SK-N-SH (cell line): Measurements from ENCODE around the gene CDK14. TPM values are rescaled to one million over a fixed set of nuclear protein-coding genes. Genes with fewer than 3 reads are reported as not detected.

Experiments
- CTCF ChIA-PET: fragments of 300-600, 350-600 bp; formaldehyde crosslinking; extraction: SDS; loops from one replicate; lab custom pipeline; 2021; lab: Yijun Ruan, JAX
- POLR2A ChIA-PET: fragments of 350-600 bp; sonication (Branson Sonifier 250); formaldehyde crosslinking; extraction: SDS; loops from one replicate; lab custom pipeline; 2020; ENCODE audit warnings: antibody characterized with exemption, inconsistent platforms; lab: Yijun Ruan, JAX
- DNase-seq: peaks from one replicate; pipeline ENCODE4 v3.0.0; 2012
- H2AFZ ChIP-seq: fragments of 200-600 bp; sonication (generic); 2 replicates; pipeline ENCODE4 v1.8.1; 2016; ENCODE audit warnings: antibody characterized with exemption, mild to moderate bottlenecking, low read depth
- H3F3A ChIP-seq: fragments of 200-600 bp; sonication (generic); replicated peaks from 2 replicates; pipeline ENCODE3; 2016; ENCODE audit warnings: antibody characterized with exemption, mild to moderate bottlenecking; ENCODE audit not compliant: insufficient read depth
- H3K27ac ChIP-seq, 2 experiments: fragments of 200-500 bp in 1 of 2; fragments of 200-600 bp in 1 of 2; sonication (Bioruptor generic) in 1 of 2; sonication (generic), shearing (Covaris generic) in 1 of 2; 2 replicates each; pipeline versions ENCODE4 v1.5.1 to v1.6.1; 2014 to 2016; ENCODE audit warnings: low read depth in 2 of 2, inconsistent platforms in 1 of 2, low read length in 1 of 2, mild to moderate bottlenecking in 1 of 2, mixed read lengths in 1 of 2
- H3K27me3 ChIP-seq: fragments of 200-600 bp; sonication (generic), shearing (Covaris generic); 2 replicates; pipeline ENCODE4 v1.6.1; 2016; ENCODE audit warnings: mixed run types; ENCODE audit not compliant: insufficient read depth
- H3K36me3 ChIP-seq, 2 experiments: fragments of 200-500 bp in 1 of 2; fragments of 200-600 bp in 1 of 2; sonication (Bioruptor generic) in 1 of 2; sonication (generic) in 1 of 2; replicated peaks in 1 of 2; 2 replicates each; pipeline versions ENCODE3 to v1.5.1; 2014 to 2016; ENCODE audit warnings: low read length in 1 of 2, mild to moderate bottlenecking in 1 of 2; ENCODE audit not compliant: insufficient read depth in 2 of 2, control insufficient read depth in 1 of 2
- H3K4me1 ChIP-seq, 2 experiments: fragments of 200-500 bp in 1 of 2; fragments of 200-600 bp in 1 of 2; sonication (Bioruptor generic) in 1 of 2; sonication (generic), shearing (Covaris generic) in 1 of 2; 2 replicates each; pipeline versions ENCODE4 v1.5.1 to v1.6.1; 2014 to 2016; ENCODE audit warnings: low read depth in 1 of 2, low read length in 1 of 2, mixed run types in 1 of 2; ENCODE audit not compliant: insufficient read depth in 2 of 2, control insufficient read depth in 1 of 2
- H3K4me2 ChIP-seq: fragments of 200-600 bp; sonication (generic), shearing (Covaris generic); 2 replicates; pipeline ENCODE4 v1.6.1; 2017; ENCODE audit warnings: mixed run types
- H3K4me3 ChIP-seq, 2 experiments: fragments of 200-500 bp in 1 of 2; fragments of 200-600 bp in 1 of 2; sonication (Bioruptor generic) in 1 of 2; sonication (generic), shearing (Covaris generic) in 1 of 2; 2 replicates each; pipeline versions ENCODE4 v1.5.1 to v1.8.1; 2014 to 2016; ENCODE audit warnings: low read depth in 2 of 2, inconsistent platforms in 1 of 2, low read length in 1 of 2, mild to moderate bottlenecking in 1 of 2, mixed read lengths in 1 of 2, moderate library complexity in 1 of 2
- H3K79me2 ChIP-seq: fragments of 200-600 bp; sonication (generic); 2 replicates; pipeline ENCODE4 v1.8.1; 2017; ENCODE audit warnings: mild to moderate bottlenecking; ENCODE audit not compliant: insufficient read depth
- H3K9ac ChIP-seq: fragments of 200-600 bp; sonication (generic); 2 replicates; pipeline ENCODE4 v1.6.1; 2017; ENCODE audit warnings: mixed run types
- H3K9me2 ChIP-seq: fragments of 200-600 bp; sonication (generic); 2 replicates; pipeline ENCODE4 v1.6.1; 2017; ENCODE audit warnings: mixed run types
- H3K9me3 ChIP-seq: fragments of 200-600 bp; sonication (generic); 2 replicates; pipeline ENCODE4 v1.6.1; 2017; ENCODE audit warnings: mixed run types, mild to moderate bottlenecking, moderate library complexity
- H4K20me1 ChIP-seq: fragments of 200-600 bp; sonication (generic); 2 replicates; pipeline ENCODE4 v1.6.1; 2017; ENCODE audit warnings: mild to moderate bottlenecking, mixed run types; ENCODE audit not compliant: insufficient read depth
- CHD2 ChIP-seq: fragments of 150-350 bp; IDR thresholded peaks from 2 replicates; pipeline ENCODE4 v1.6.1; 2018; ENCODE audit warnings: low read length; ENCODE audit not compliant: partially characterized antibody
- EP300 ChIP-seq, 2 experiments: IDR thresholded peaks; 2 replicates each; pipeline versions ENCODE4 v1.4.0 to v1.6.1; 2012; ENCODE audit warnings: borderline replicate concordance in 1 of 2, low read depth in 1 of 2, low read length in 1 of 2
- GABPA ChIP-seq: IDR thresholded peaks from 2 replicates; pipeline ENCODE4 v1.4.0; 2012; ENCODE audit warnings: low read depth, mild to moderate bottlenecking
- GATA2 ChIP-seq: sonication (generic); formaldehyde crosslinking; IDR thresholded peaks from 2 replicates; pipeline ENCODE4 v1.5.0; 2020; ENCODE audit warnings: mild to moderate bottlenecking, missing genetic modification reagents
- MXI1 ChIP-seq: IDR thresholded peaks from 2 replicates; pipeline ENCODE4 v1.6.1; 2012; ENCODE audit warnings: mild to moderate bottlenecking, low read depth, low read length, improper control_type of control experiment
- REST ChIP-seq: IDR thresholded peaks from 2 replicates; pipeline ENCODE4 v1.6.1; 2012; ENCODE audit warnings: mild to moderate bottlenecking, low read depth, low read length, moderate library complexity
- RXRA ChIP-seq: IDR thresholded peaks from 2 replicates; pipeline ENCODE4 v1.4.0; 2012; ENCODE audit warnings: low read depth, mild to moderate bottlenecking, borderline replicate concordance
- SMC3 ChIP-seq: IDR thresholded peaks from 2 replicates; pipeline ENCODE4 v1.6.1; 2012; ENCODE audit warnings: low read depth, low read length, improper control_type of control experiment
- USF2 ChIP-seq: fragments of 150-350 bp; IDR thresholded peaks from 2 replicates; pipeline ENCODE4 v1.6.1; 2017; ENCODE audit warnings: antibody characterized with exemption, low read length, low read depth, borderline replicate concordance
- whole genome bisulfite sequencing: methylation state at CpG from one replicate; pipeline ENCODE4 v1.1.6; 2017; ENCODE audit warnings: low lambda C conversion rate; 5-methylcytosine and 5-hydroxymethylcytosine counted together
- polyA plus RNA-seq, 3 experiments: library from polyadenylated mRNA; depleted of rRNA; stranded (reverse); fragments of >200 nt; gene quantifications; 2 replicates each; pipeline ENCODE4 v1.2.3, GENCODE V29; 2012

Gene CDK14
- polyA plus RNA-seq, 1 of the 3 experiments (the other 2 are of a cell fraction) = 13.9 TPM

- H3K4me2 ChIP-seq = no peak overlapping the region
- no peaks in the 10 kb centered on the region for H3K9me3 ChIP-seq
- no peak overlapping the region for H2AFZ ChIP-seq
- WGBS = 91% methylated on average over 2 of the region's 2 CpGs
- H3K36me3 ChIP-seq = peaks cover 0 to 19% of the 10 kb centered on the region in 2 experiments
- H3K4me3 ChIP-seq = no peak overlapping the region
- peaks cover 38% of the 10 kb centered on the region for H4K20me1 ChIP-seq
- peaks cover 92% of the 10 kb centered on the region for H3K79me2 ChIP-seq
- H3K9me2 ChIP-seq = no peaks in the 10 kb centered on the region
- H3K27me3 ChIP-seq = no peaks in the 10 kb centered on the region
- TF ChIP-seq CHD2 (no peak), RXRA (no peak), SMC3 (no peak), GATA2 (CRISPR knock-in tag) (no peak), GABPA (no peak), EP300 (IDR thresholded peaks at IDR 0.05; ENCODE audit: borderline replicate concordance in 1 of 2, low read depth in 1 of 2, low read length in 1 of 2) (no peak), REST (no peak)
- TF ChIP-seq, all 33 proteins: peak for 0
- Histone ChIP-seq H3K9ac (no peak overlapping the region), H3F3A (peaks cover 4% of the 10 kb centered on the region), H3K4me1 (peaks cover 3 to 7% of the 10 kb centered on the region in 2 experiments; a peak in 3 of 4 replicates), H3K27ac (no peak overlapping the region)
- DNase-seq = no peak
- CTCF ChIA-PET = interaction anchor here (0.6 to 1.7 kb wide), 4 partner anchors 22 to 359 kb away, joined by 3 to 5 read pairs (median 4); no protein-coding TSS in a partner anchor
- POLR2A ChIA-PET = no interaction called here
These were observed 76.1 kb downstream of the CDK14 start for GRCh38 chr7:90672210-90672609.

GRCh38 chr7:90674625-90675024 lies 78.5 kb downstream of the CDK14 start:
- TF ChIP-seq USF2 (no peak), MXI1 (no peak), CHD2 (no peak)
- TF ChIP-seq, all 33 proteins: peak for 0
- DNase-seq = no peak
- peaks cover 92% of the 10 kb centered on the region for H3K79me2 ChIP-seq
- H3K27ac ChIP-seq = no peak overlapping the region
- H3K27me3 ChIP-seq = no peaks in the 10 kb centered on the region
- H4K20me1 ChIP-seq = peaks cover 62% of the 10 kb centered on the region
- no peak overlapping the region for H3K4me2 ChIP-seq
- H3K4me3 ChIP-seq = no peak overlapping the region
- no peaks in the 10 kb centered on the region for H3K9me3 ChIP-seq
- H3K4me1 ChIP-seq = peaks cover 8 to 17% of the 10 kb centered on the region in 2 experiments
- peaks cover 0 to 19% of the 10 kb centered on the region in 2 experiments for H3K36me3 ChIP-seq
- CTCF ChIA-PET = interaction anchor here (0.7 to 1.2 kb wide), 2 partner anchors 11 to 21 kb away, joined by 3 read pairs; no protein-coding TSS in a partner anchor
- 53% methylated on average over 1 of the region's 1 CpG for WGBS
- H2AFZ ChIP-seq = no peak overlapping the region
- peaks cover 4% of the 10 kb centered on the region for H3F3A ChIP-seq
- no peak overlapping the region for H3K9ac ChIP-seq
- no peaks in the 10 kb centered on the region for H3K9me2 ChIP-seq
- POLR2A ChIA-PET = no interaction called here
